Measurements from ENCODE around the gene HCFC1R1. TPM values are rescaled to one million over a fixed set of nuclear protein-coding genes. Genes with fewer than 3 reads are reported as not detected.

Gene HCFC1R1
- polyA plus RNA-seq, 1 experiment: 51.6 TPM

- no peak overlapping the region for H3K27ac ChIP-seq (ENCODE audit: low read depth, low read length)
- ChIA-PET CTCF (interaction anchor here (0.5 kb wide), 1 partner anchor 130 kb away, joined by 3 read pairs; no protein-coding TSS in a partner anchor), POLR2A (no interaction called here)
- no peaks in the 10 kb centered on the region for H3K9me3 ChIP-seq (ENCODE audit: control insufficient read depth, insufficient read depth, low read length)
- no peak for TF ChIP-seq CTCF (IDR thresholded peaks at IDR 0.05; ENCODE audit: low read depth, low read length)
- no peak for DNase-seq (ENCODE audit: low read depth, low spot score)
- peaks cover 20% of the 10 kb centered on the region for H3K27me3 ChIP-seq (ENCODE audit: control insufficient read depth, insufficient read depth, low read length)
- H3K4me3 ChIP-seq (ENCODE audit: low read depth, low read length): no peak overlapping the region
These were observed 35.9 kb downstream of the HCFC1R1 start for GRCh38 chr16:2987833-2988232.

DNA sequence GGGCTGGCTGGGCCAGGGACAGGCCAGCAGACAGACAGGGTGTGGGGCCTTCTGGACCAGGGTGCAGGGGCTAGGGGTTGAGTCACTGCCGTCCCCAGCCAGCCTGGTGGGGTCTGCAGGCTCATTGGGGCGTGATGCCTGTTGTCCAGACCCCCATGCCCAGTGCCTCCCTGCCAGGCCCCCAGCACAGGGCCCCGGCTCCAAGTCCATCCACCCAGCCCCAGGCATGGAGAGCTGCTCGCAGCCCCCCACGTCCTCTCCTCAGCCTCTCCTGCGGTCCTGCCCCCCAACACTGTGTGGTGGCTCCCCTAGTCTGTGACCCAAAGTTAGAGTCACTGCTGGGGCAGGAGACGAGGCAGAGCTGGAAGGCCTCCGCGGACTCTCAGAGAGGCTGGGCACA, 36.5 kb downstream of the HCFC1R1 start:
- no peak overlapping the region for H3K27ac ChIP-seq (ENCODE audit: low read depth, low read length)
- ChIA-PET CTCF (interaction anchor here (0.5 kb wide), 1 partner anchor 130 kb away, joined by 3 read pairs; no protein-coding TSS in a partner anchor), POLR2A (no interaction called here)
- TF ChIP-seq CTCF (IDR thresholded peaks at IDR 0.05; ENCODE audit: low read depth, low read length): no peak
- DNase-seq (ENCODE audit: low read depth, low spot score): no peak
- H3K27me3 ChIP-seq (ENCODE audit: control insufficient read depth, insufficient read depth, low read length): peaks cover 20% of the 10 kb centered on the region
- H3K9me3 ChIP-seq (ENCODE audit: control insufficient read depth, insufficient read depth, low read length): no peaks in the 10 kb centered on the region
- H3K4me3 ChIP-seq (ENCODE audit: low read depth, low read length): no peak overlapping the region

DNA sequence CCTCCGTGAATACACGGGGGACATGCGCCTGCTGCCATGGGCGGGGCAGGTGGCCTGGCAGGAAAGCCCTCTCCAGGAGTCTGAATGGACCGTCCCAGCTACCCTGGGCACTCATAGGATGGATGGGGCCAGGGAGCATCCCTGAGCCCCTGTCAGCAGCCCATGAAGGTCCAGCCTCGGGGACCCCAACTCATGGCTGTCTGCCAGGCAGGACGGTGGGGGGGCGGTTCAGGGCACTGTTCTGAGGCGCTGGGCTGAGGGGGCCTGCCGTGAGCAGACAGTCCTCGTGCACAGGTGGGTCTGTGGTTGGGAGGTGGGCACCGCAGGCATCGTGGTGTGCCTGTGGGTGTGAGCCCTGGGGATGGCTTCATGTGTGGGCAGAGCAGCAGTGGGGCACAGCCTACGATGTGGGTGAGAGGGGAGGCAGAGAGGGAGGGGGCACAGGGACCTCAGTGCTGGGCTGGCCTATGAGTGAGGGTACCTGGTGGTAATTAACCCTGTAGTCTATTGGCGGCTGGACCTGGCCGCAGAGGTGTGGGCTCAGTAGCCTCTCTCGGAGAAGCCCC, 37.0 kb downstream of the HCFC1R1 start:
- ChIA-PET POLR2A (no interaction called here), CTCF (no interaction called here)
- Histone ChIP-seq H3K27ac (ENCODE audit: low read depth, low read length) (no peak overlapping the region), H3K27me3 (ENCODE audit: control insufficient read depth, insufficient read depth, low read length) (peaks cover 20% of the 10 kb centered on the region), H3K4me3 (ENCODE audit: low read depth, low read length) (no peak overlapping the region), H3K9me3 (ENCODE audit: control insufficient read depth, insufficient read depth, low read length) (no peaks in the 10 kb centered on the region)
- no peak for DNase-seq (ENCODE audit: low read depth, low spot score)
- TF ChIP-seq CTCF (IDR thresholded peaks at IDR 0.05; ENCODE audit: low read depth, low read length): no peak

DNA sequence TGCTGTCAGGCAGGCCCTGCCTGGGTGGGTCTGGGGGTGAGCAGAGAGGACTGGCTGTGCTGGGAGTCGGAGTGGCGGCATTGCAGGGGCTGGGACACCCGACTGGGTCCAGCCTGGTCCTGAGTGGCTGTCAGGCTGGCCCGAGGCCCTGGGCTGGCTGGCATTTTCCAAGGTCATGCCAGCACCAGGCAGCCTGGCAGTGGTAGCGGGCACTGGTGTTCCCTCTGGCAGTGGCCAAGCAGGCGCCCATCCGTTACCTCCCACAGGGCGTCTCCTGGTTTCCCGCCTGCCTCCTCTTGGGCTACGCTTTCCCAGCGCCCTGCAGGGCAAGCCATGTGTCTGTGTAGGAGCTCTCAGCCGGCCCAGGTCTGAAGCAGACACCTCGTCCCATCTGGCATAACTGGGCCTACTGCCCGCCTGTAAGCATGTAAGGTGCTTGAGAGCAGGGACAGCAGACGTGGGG, 37.8 kb downstream of the HCFC1R1 start:
- POLR2A ChIA-PET: no interaction called here

More for the DNA sequence above, 37.8 kb downstream of the HCFC1R1 start:
- DNase-seq (ENCODE audit: low read depth, low spot score): no peak
- CTCF ChIA-PET: no interaction called here
- no peak for TF ChIP-seq CTCF (IDR thresholded peaks at IDR 0.05; ENCODE audit: low read depth, low read length)
- no peak overlapping the region for H3K4me3 ChIP-seq (ENCODE audit: low read depth, low read length)
- peaks cover 20% of the 10 kb centered on the region for H3K27me3 ChIP-seq (ENCODE audit: control insufficient read depth, insufficient read depth, low read length)
- H3K27ac ChIP-seq (ENCODE audit: low read depth, low read length): no peak overlapping the region
- peaks cover 1% of the 10 kb centered on the region; the same call in 1 of the 2 replicates for H3K9me3 ChIP-seq (ENCODE audit: control insufficient read depth, insufficient read depth, low read length)
